Kidney tubule cell (primary cell): Measurements from ENCODE around the gene NCAM2.
"Not testable (repeated sequence)": the region's sequence is repeated elsewhere in the genome, so short reads cannot be mapped to it uniquely, and the experiment has no call there.

ENCODE experiments used
- DNase-seq: peaks from one replicate; pipeline ENCODE4 v3.0.0-alpha.2; 2018; ENCODE audit warnings: low spot score

Gene NCAM2

DNA sequence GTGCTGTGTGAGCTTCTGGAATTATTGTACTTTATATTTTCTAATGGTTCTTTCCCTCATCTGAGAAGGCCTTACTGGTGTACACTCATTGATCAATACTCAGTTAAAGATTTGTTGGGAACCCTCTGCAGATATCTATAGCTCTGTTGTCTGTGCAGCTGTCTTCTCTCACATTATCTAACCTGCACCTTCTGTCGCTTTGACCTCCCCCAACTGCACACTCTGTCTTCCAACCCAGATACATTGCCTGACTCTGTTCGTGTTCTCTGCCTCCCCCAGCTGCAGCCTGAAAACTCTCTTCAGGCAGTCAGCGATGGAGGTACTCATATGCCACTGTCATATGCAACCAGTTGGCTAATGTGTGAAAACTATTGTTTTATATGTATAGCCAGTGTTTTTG lies 334.3 kb downstream of the NCAM2 start:
- no peak for DNase-seq

DNA sequence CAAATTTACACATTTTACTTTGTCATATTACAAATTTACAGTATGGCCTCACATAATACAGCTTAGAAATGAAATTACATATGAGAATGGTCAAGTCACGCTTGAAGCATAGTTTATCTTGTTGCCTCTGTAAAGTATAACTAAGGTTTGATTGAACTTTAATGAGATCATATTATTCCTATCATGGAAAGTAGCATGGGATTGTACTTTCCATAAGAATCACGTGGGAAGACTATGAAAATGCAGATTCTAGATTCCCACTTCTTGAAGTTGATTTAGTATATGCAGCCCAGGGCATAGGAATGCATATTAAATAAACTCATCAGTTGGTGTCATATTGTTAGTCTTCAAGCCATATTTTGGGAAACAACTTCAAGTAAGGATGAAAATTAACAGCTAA lies 342.8 kb downstream of the NCAM2 start:
- no peak for DNase-seq

DNA sequence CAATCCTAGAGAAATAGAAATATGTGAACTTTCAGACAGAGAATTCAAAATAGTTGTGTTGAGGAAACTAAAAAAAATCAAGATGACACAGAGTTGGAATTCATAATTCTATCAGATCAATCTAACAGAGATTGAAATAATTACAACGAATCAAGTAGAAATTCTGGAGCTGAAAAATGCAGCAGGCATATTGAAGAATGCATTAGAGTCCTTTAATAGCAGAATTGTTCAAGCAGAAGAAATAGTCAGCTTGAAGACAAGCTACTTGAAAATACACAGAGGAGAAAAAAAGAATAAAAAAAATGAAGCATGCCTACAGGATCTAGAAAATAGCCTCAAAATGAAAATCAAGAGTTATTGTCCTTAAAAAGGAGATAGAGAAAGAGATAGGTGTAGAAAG lies 347.1 kb downstream of the NCAM2 start:
- no peak for DNase-seq

DNA sequence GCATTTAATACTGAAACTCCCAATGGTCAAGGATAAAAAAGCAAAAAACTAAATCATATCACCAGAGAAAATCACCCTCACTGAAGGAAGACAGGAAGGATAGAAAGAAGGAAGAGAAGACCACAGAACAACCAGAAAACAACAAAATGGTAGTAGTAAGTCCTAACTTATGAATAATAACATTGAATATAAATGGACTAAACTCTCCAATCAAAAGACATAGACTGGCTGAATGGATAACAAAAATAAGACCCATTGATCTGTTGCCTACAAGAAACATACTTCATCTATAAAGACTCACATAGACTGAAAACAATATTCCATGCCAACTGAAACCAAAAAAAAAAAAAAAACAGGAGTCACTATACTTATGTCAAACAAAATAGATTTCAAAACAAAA lies 347.7 kb downstream of the NCAM2 start:
- DNase-seq, result no peak

DNA sequence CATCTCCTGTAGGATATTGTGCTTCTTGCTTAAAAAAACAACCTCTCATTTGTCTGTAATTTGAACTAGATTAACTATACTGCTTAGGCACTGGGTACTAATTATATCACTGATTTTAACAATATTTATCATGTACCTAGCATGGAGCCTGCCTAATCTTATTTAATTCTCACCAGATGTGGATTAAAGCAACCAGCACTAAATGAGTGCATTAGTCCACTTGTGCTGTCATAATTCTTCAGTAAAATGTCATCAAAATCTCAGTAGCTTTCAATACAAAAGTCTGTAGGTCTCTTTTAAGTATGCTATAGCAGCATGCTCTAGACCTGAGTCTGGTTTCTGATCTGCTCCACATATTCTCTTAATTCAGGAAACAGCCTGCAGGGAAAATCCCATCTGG lies 368.1 kb downstream of the NCAM2 start:
- no peak for DNase-seq

DNA sequence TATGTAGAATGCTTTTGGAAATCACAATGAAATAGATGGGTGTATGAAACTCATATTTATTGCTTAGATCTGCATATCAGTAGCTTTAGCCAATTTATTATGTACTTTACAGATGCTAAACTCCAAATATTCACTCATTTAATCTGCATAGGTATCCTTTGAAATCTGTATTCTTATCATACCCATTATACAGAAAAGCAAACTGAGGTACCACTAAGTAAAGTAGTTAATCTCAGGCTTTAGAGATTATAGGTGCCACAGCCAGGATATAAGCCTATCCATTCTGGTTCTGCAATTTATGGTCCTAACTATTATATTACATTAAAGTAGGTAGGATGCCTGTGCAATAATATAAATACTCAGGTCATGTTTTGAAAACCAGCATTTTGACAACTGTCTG lies 369.4 kb downstream of the NCAM2 start:
- DNase-seq, result no peak

DNA sequence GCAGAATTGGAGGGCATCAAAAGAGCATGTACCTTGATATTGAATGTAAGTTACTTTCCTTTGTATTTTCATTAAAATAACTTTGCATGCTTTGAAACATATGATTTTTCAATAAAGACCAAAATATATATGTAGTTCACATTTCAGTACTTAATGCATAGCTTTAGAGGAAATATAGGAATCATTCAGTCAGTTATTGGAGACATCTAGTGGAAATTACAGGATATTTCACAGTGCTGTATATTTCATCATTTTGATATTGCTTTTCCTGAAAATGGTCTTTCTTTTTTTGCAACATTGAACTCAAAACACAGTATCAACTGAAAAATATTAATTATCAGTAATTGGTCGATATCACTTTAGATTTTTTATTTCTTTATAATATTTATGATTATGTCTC lies 375.8 kb downstream of the NCAM2 start:
- DNase-seq, result no peak

DNA sequence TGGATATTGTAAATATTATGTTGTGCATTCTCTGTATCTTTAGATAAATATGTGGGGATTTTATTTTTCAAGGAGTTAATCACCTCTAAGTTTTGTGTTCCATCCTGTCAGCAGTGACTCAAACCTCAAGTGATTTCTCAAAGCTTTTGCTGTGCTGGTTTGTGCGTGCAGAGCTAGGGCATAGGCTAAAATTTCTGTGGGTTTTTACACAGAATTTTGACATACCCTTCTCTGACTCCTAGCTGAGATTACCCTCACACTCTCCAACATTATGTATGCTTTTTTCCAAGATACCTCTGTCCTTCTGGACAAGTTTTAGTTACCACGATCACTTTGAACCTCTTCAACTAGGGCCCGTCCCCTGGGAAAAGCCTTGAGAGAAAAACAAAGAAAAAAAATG lies 384.9 kb downstream of the NCAM2 start:
- no peak for DNase-seq

DNA sequence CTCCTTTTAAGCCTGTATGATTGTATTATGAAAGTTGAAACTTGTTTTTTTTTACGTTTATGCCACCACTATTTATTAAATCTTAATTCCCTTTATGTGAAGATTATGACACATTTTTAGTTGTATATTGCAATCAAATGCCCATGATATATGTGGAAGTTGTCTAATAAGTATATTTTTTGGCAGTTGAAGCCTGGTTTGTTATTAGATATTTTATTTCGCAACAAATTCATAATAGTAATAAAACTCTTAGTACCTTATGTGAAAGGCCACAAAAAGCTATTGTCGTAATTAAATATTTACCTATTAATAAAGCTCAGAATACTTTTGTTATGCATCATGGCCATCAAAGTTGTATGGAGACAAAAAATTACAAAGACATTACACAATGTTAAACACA lies 386.8 kb downstream of the NCAM2 start:
- DNase-seq, result no peak

DNA sequence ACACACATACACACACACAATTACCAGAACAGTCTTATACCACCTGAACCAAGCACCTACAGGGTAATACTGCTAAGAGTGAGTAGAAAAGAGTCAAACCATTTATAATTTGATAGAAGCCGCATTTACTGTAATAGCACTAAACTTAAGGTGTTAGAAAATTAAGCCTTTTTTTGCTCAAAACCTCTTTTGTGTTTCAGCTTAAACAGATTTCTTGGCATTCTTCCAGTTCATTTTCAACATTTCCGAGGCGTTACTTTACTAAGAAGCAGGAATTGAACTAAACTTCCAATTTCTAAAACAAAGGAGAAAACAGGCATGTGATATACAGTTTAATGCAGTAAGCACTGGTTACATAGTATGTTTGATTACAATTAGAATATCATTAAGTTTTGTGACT lies 387.2 kb downstream of the NCAM2 start:
- DNase-seq, result no peak

DNA sequence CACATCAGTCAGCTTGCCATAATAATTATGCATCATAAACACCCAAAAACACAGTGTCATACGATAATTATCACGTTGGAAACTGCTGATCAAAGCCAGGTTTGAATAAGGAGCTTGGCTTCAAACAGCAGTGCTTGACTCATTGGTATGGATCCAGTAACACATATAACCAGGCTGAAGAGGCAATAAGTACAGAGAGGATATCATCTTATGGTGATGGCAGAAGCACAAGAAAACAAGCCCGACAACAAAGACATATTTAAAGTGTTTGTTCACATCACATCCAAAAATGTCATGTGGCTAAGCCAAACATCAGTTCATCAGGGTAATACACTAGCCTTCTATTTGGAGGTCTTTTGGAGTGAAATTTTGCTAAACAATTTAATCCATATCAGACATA lies 389.7 kb downstream of the NCAM2 start:
- DNase-seq, result no peak

DNA sequence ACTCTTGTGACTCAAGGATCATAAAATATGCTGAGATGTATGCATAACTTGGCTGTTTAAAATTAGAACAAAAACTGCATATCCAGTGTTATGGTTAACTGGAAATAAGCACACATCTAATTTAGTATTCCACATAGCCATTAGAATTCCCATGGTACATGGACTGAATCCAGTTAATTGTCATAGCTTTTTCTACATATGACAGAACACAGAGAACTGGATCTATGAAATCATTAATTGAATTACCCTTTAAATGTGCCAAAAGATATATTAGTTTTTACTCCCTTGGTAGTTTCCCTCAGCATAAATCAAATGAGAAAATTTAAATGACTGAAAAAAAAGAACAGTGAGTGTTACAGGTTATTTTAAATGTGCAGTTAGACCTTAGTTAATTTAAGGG lies 395.9 kb downstream of the NCAM2 start:
- no peak for DNase-seq

DNA sequence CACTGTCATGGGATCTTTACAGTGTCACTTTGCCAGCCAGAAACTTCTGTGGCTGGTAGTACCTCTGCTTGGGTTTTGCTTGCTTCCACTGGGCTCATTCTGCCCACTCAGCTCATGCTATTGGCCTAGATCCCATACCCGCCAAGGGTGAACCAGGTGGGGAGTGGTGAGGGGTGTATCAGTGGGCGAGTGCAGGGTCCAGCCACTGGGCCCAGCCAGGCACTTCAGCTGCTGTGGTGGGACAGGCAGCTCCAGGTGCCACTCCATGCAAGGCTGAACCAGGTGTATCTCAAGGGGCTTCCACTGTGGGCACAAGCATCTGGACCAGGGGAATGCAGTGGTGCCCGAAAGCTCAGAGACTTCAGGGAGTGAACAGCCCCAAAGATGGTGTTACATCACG lies 398.2 kb downstream of the NCAM2 start:
- DNase-seq, result no peak

DNA sequence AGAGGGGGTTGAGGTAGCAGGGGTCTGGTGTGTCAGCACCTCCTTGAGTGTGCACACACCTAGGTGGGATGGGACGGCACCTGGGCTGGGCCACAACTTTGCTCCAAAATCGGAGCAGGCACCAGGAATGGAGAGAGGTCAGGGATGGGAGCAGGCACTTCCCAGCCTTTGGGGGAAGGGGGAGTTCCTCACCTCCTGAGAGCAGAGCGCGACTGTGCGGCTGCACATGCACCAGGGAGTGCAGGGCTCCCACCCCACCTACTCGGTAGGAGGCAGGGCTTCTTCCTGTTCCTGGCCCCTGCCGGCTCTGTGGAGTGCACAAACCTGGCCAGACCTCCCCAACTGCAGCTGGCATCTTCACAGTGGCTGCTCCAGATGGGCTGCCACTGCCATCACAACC lies 399.3 kb downstream of the NCAM2 start:
- DNase-seq, result no peak

DNA sequence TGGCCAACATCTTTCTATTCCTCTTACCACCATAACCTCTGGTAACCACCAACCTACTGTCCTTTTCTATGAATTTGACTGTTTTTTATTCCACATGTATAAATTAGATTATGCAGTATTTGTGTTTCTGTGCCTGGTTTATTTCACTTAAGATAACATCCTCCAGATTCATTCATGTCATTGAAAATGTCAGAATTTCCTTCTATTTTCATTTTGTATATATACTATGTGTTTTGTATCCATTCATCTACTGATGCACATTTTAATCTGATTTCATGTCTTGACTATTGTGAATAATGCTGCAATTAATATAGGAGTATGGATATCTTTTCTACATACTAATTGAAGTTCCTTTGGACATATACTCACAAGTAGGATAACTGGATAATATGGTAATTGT lies 403.2 kb downstream of the NCAM2 start:
- DNase-seq, result no peak

DNA sequence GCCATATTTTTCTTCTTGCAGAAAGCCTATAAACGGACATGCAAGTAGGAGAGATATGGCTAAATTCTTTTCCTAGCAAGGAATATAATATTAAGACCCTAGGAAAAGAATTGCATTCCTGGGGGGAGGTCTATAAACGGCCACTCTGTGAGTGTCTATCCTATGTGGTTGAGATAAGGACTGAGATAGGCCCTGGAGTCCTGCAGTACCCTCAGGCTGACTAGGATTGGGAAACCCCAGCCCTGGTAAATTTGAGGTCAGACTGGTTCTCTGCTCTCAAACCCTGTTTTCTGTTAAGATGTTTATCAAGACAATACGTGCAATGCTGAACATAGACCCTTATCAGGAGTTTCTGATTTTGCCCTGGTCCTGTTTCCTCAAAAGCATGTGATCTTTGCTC lies 404.0 kb downstream of the NCAM2 start:
- DNase-seq, result not testable (repeated sequence)

DNA sequence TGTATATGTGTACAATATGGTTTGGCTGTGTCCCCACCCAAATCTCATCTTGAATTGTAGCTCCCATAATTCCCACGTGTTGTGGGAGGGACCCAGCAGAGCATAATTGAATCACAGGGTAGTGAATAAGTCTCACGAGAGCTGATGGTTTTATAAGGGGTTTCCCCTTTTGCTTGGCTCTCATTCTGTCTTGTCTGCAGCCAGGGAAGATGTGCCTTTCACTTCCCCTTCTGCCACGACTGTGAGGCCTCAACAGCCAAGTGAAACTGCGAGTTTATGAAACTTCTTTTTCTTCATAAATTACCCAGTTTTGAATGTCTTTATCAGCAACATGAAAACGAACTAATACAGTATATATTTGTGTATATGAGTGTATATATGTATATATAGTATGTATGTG lies 406.1 kb downstream of the NCAM2 start:
- not testable (repeated sequence) for DNase-seq

DNA sequence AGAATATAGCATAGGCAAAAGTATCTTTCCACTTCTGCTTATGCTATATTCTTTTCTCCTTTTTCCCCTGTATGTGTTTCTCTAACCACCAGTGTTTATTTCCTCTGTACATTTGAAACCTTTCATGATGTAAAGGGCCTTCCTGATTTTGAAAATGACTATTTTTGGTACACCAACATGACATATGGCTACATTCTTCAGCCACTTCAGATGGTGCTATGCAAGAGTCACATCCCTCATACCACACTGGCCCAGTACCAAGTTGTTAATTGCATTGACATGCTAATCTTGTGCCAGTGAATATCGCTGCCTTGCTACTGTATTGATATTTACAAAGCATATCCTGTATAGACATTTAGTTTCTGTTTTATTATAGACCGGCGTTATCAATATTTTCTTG lies 408.7 kb downstream of the NCAM2 start:
- no peak for DNase-seq

DNA sequence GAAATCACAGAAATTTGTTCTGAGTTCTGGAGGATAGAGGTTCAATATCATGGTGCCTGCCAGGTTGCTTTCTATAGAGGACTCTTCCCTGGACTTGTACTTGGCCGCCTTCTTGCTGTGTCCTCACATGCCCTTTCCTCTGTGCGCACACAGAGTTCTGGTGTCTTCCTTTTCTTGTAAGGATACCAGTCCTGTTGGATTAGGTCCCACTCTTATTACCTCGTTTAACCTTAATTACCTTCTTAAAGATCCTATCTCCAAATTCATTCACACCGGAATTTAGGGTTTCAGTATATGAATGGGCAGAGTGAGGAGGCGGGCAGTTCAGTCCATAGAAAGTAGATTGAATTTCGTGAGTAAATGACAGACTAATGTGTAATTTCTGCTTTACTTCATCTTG lies 413.9 kb downstream of the NCAM2 start:
- DNase-seq, result no peak

DNA sequence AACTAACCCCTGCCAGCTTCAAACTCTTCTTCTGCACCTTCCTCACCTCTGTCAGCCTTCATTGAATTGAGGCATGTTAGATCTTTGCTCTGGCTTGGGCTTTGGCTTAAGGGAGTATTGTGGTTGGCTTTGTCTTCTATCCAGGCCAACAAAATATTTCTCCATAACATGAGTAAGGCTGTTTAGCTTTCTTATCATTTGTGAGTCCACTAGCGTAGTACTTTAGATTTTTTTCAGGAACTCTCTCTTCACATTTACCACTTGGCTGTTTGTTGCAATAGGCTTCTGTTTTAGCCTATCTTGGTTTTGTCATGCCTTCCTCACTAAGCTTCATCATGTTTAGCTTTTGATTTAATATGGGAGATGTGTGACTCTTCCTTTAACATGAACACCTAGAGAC lies 417.5 kb downstream of the NCAM2 start:
- DNase-seq, result no peak

DNA sequence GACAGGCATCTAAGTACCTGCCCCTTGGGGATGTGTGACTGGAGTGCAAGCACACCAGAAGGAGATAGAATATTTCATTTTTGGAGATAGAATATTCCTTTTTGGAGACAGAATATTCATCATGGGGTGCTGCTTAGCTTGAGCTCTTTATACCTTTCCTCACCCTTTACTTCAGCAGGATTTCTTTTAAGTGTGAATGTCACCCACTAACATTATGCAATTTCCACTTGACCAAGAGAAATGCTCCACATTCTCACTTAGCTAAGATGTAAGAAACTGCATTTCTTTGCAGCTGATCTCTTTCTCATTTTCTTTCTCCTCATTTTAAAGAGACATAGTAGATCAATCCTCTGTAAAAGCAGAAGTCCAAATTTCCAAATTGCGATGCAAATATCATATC lies 436.7 kb downstream of the NCAM2 start:
- no peak for DNase-seq

DNA sequence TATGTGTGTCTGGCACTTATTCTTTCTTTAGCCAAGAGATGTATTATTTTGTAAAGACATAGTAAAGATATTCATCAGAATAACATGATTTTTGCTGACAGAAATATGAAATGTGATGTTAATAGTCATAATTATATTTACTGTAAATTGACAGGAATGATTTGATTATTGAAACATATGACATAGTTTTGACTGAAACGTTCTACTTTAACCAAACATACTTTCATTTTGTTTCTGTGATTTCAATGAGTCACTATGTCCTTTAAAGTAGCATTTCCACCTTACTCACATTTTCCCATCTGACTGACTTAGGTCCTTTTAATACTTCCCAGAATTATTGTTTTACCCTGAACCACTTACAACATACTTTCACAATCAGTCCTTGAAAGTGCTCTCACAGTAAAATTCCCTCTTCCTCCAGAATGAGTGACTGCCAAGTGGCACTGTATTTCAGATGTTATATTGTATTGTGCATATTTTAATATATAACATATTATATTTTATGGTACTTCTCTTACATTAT lies 437.9 kb downstream of the NCAM2 start:
- DNase-seq, result no peak

DNA sequence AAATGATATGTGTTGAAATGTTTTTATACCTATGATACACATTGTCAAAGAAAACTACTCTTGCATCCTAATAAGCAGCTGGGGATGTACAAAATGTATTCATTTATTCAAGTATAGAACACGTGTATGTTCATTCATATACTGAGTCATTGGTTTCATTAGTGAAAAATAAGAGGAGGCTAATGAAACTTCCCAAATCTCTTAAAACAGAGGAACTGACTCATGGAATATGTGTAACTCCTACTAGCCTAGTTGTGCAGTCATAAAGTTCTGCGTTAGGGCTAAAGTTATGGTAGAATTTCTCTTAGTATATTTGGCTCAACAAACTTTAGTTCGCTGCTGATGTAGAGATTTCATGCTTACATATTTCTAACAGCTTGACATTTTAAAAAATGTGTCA lies 441.6 kb downstream of the NCAM2 start:
- DNase-seq, result no peak

DNA sequence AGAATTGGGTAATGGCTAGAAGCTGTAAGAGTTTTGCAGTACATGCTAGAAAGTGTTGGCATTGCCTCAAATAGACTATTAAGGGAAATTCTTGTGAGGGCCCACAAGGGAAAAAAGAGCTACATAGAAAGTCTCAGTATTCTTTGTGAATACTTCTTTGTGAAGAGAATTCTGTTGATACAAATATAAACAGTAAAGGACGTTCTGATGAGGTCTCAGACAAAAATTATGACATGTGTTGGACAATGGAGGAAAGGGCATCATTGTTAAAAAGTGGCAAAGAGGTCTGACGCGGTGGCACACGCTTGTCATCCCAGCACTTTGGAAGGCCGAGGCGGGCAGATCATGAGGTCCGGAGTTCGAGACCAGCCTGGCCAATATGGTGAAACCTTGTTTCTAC lies 458.9 kb downstream of the NCAM2 start:
- DNase-seq, result no peak

DNA sequence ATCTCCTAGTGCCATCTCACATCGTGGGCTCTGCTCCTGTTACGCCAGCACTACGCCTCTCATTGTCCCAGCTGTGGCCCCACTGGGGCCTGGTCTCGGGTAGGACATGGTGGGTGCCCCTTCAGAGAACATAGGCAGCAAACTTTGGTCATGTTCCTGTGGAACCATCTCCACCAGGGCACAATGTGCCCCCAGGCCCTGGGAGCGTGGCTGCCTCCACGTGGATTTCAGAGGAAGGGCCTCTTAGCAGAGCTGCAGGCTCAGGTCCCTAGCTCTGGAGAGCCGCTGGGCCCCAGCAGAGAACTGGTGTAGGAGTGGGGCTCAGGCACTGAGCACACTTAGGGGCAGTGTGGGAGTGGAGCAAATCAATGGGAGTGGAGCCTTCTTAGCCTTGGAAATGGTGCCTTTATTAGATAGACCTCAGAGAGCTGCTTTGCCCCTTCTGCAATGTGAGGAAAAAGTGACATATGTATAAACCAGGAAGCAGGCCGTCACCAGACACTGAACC lies 460.0 kb downstream of the NCAM2 start:
- no peak for DNase-seq
